ENCODE results near the gene THSD7B.
A peak's percentile ranks its signal among the peaks of the same experiment; 100 is the strongest.
"Not testable (repeated sequence)": the region's sequence is repeated elsewhere in the genome, so short reads cannot be mapped to it uniquely, and the experiment has no call there.

The THSD7B gene

DNA sequence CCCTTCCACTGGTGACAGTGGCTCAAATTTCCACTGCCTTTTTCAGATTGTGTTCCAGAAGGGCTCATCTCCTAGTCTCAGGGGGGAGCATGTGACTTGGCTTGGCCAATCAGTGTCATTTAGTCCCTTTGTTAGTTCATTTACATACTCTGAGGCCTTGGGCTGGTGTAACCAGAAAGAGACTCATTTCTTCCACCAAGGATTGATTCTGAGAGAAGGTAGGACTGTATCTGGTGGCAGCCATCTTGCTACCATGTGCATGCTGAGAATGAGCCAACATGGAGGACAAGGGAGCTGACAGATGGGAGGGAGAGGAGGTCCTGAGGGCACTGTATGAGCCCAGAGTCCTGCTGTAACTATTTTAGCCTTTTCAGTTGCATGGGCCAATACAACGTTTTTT lies 191.7 kb downstream of the THSD7B start:
- no peak for DNase-seq (ENCODE audit: low read depth)

DNA sequence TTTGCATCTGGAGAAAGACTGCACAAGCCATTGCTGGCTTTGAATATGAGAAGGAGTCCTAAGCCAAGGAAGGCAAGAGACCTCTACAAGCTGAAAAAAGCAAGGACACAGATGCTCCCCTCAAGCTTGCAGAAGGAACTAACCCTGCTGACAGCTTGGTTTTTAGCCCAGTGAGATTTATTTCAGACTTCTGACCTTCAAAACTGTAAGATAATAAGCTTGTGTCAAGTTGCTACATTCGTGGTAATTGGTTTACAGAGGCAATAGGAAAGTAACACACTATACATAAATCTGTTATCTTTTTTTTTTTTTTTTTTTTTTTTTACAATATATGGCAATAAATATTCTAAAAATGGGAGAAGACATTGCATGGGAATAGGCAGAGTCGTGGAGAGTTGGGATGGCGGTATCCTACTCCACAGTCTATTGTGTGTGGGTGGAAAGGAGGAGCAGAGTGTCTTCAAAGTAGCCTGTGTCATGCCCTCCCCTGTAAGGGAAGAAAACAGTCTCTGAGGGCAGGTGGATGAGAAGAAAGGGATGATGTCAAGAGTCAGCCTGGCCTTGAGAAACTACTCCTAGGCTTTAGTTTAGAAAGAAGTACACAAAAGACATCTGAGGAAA lies 196.9 kb downstream of the THSD7B start:
- no peak for DNase-seq (ENCODE audit: low read depth)

- DNase-seq (ENCODE audit: low read depth): no peak
These were observed 201.1 kb downstream of the THSD7B start for GRCh38 chr2:136966485-136966884.

DNA sequence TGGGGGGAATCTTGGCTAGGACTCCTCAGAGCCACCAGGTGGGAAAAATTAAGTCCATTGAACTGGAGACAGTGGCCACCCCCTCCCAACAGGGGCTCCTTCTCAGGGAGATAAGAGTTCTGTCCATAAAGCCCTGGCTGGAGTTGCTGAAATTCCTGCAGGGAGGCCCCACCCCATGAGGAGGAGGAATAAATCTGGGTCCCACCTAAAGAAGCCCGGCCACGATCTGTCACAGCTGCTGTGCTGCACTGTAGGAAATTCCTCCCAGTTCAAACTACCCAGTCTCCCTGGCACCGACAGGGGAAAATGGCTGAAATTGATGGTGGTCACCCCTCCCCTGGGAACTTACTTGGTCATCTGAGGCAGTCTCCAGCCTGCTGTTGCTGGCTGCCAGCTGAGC lies 215.0 kb downstream of the THSD7B start:
- DNase-seq (ENCODE audit: low read depth): no peak

- not testable (repeated sequence) for DNase-seq (ENCODE audit: low read depth)
These were observed 216.3 kb downstream of the THSD7B start for GRCh38 chr2:136981689-136982088.

- DNase-seq (ENCODE audit: low read depth): no peak
These were observed 219.7 kb downstream of the THSD7B start for GRCh38 chr2:136985044-136985443.

DNA sequence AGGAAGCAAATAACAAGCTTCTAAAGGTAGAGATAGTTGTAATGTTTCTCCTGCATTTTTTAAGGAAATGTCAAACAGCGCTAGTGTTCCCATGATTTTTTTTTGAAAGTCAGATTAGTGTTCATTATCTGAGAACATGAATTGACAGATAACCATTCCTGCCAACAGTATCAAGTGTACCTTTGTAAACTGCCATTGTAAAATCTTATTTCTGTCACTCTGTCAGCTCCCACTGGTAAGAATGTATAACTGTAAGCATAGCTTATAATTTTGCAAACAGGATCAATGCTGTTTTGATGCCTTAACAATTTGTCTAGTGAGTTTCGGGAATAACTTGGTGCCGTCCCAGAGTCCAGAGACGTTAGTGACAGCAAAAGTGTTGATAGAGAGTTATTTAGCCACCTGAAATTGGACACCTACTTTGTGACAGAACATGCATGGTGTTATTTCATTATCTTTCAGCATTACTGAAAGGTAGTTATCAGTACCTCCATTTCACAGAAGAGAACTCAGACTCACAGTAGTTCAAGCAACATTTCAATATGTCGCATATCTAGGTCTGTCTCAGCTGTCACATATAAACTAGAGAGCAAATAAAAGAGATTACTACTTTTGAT lies 221.4 kb downstream of the THSD7B start:
- no peak for DNase-seq (ENCODE audit: low read depth)

- no peak for DNase-seq (ENCODE audit: low read depth)
These were observed 225.0 kb downstream of the THSD7B start for GRCh38 chr2:136990316-136990715.

DNA sequence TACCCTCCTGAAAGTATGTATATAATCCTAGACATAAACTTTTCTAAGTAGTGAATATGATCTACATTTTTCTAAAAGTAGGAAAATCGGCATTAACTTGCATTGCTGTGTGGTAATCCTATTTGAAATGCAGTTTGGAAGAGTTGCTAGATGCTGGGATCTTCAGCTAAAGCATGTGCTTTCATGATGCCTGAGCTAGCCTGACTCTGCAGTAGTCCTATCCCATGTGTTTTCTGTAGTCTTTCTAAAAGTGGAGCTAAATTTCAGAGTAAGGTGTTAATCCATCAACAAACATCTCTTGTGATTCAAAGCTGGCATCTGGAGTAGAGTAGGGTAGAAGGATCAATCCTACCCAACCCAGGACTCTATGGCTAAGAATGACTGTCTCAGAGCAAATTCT lies 229.4 kb downstream of the THSD7B start:
- DNase-seq (ENCODE audit: low read depth): no peak

DNA sequence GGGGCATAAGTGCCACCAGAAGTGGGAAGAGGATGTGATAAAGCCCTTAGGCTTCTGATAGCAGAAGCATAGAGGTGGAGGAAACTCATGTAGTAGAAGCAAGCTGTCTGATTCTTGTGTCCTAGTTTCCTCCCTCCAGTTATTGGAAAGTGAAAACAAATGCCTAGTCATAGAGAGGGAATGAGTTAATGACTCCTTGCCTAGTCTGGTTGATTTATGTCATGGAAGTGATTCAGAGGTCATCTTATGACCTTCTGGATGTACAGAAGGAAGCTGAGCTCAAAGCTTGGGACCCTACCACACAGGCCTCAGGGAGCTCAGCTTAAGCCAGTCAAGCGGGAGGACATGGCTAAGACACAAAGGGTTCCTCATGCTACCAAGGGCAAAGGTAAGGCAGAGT lies 232.2 kb downstream of the THSD7B start:
- DNase-seq (ENCODE audit: low read depth): peak; percentile 1

DNA sequence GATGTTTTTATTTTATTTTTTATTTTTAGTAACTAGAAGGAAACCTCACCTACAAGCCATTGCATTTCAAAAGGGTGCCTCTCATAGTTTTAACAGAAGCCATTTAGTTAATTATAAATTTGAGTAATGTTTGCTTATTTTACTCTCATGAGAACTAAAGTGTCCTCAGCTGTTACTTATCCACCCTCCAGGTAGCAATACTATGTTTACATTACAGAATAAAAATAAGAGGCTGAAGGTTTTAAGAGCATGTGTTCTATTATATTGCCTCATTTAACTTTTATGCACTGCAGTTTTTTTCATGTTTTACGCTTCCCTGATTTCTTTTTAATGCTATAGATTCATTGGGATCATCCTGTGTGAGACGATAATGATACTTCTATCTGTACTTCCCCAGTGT lies 235.5 kb downstream of the THSD7B start:
- DNase-seq (ENCODE audit: low read depth): no peak

DNA sequence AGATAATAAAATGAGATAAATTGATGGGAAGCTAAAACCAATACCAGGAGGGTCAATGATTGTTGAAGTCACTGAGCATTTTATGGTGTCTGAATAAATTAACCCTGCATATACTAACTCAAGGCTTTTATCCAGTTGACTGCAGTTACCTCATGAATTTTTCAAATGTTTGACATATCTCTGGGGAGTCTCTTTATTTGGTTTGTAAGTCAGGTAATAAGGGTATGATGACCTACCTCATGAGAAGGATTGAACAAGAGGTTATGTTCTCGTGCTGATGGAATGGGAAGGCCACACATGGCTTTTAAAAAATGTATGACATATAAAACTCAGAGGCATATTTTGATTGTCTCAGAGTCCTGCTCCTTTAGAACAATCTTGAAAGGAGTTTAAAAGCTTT lies 237.6 kb downstream of the THSD7B start:
- no peak for DNase-seq (ENCODE audit: low read depth)

- no peak for DNase-seq (ENCODE audit: low read depth)
These were observed 239.9 kb downstream of the THSD7B start for GRCh38 chr2:137005210-137005609.

DNA sequence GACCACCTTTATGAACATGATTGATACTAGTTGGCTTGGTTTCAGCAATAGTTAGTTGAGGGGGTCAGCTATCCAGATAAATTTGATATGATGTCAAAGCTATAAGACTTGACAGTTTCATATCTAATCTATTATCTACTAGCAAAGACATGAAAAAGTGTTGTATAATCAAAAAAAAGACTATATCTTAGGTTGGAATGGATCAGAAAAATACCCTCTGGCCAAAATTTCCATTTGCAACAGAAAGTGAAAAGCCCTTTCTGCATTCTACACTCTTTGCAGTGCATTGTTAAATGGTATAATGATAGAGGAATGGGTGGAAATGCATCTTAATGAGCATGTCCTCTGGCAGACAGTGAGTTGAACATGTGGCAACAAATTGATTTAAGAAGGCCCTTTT lies 242.6 kb downstream of the THSD7B start:
- no peak for DNase-seq (ENCODE audit: low read depth)

- DNase-seq (ENCODE audit: low read depth): no peak
These were observed 244.6 kb downstream of the THSD7B start for GRCh38 chr2:137009953-137010352.

DNA sequence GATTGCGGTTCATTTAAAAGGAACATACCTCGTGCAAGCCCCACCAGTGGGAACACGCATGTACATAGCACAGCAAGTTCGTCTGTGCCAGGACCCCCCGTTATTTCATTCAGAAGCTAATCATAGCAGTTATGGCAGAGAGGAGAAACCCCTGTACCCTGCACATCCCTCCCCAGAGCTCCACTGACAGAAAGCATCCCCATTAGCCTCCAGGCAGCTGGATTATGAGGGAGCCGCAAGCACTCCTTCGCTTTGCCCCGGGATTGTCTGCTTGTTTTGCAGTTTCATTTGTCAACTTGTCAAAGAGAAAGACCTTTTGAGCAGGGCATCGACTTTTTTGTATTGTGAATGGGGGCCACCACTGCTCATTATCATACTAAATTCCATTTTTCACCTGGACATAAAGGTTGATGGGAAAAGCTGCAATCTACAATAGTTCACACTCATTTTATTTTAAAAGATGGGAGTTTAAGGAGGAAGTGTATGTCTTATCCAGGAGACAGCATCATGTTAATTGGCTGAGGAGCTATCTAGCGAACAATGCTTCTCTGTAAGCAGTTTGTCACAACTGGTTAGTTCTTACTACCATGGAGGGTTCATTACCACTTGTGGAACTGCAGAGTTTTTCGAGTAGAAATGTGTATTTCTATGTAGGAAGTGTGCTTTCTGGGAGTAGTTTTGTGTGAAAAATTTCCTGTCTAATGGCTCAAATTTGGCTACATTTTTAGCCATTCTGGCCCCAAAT lies 255.3 kb downstream of the THSD7B start:
- DNase-seq (ENCODE audit: low read depth): no peak

GRCh38 chr2:137021763-137022162 lies 256.4 kb downstream of the THSD7B start:
- no peak for DNase-seq (ENCODE audit: low read depth)

- DNase-seq (ENCODE audit: low read depth): no peak
These were observed 257.9 kb downstream of the THSD7B start for GRCh38 chr2:137023205-137023604.

DNA sequence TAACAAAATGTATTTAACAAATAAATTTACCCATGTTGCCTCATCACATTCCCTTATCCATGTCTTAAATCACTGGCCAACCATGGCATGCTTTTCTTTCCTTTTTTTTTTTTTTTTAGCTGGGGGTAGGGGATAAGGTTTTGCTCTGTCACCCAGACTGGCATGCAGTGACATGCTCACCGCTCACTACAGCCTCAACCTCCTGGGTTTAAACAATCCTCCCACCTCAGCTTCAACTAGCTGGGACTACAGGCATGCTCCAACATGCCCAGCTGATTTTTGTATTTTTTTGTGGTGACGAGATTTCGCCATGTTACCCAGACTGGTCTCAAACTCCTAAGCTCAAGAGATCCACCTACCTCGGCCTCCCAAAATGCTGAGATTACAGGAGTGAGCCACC lies 266.4 kb downstream of the THSD7B start:
- DNase-seq (ENCODE audit: low read depth): no peak

DNA sequence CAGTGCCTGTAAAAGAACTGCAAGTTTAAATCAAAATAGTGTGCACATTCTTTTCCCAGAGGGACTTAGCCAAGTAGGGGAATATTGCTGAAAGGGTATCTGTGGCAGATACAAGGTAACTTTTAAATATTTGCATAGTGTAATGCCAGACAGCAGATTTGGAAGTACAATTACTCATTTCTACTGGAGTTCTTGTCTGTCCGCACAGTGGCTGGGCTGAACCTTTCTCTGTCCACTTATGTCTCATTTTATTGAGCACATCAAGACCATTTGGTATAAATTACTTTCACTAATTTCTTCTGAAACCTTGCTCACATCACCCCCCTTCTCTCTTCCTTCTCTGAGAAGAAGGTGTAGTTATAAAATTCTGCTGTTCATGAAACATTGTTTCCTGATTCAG lies 271.3 kb downstream of the THSD7B start:
- DNase-seq (ENCODE audit: low read depth): no peak

DNA sequence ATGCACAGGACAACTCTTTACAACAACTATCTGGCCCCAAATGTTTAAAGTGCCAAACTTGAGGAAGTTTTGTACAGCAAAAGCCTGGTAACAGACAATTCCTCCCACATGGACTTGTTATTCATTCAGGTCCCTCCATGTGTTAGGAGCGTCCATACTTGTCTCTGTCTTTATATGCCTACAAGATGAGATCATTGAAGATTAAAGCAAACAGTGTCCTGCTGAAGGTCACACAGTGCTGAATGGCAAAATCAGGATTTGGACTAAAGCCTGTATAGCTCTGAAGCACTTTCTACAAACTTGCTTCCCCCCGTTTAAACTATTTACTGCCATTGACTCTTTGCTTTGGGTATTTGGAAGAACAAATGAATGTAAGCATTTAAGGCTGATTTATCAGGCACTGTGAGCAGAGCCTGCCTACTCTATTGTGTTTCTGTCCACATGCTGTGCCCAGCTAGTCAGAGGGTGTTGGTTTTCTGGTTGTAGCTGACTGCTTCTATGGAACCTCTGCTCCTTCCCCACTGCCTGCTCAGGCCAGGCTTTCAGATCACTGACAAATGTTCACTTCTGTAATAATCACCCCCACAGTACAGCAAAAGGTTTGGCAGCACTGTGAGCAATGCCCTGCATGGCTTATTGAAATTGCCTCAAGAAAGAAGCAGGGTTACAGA lies 274.3 kb downstream of the THSD7B start:
- DNase-seq (ENCODE audit: low read depth): no peak

- DNase-seq (ENCODE audit: low read depth): no peak
These were observed 282.0 kb downstream of the THSD7B start for GRCh38 chr2:137047369-137047768.

- no peak for DNase-seq (ENCODE audit: low read depth)
These were observed 283.1 kb downstream of the THSD7B start for GRCh38 chr2:137048455-137048854.
